ENCODE measurements around the gene TNRC18. TPM values are rescaled to one million over a fixed set of nuclear protein-coding genes. Genes with fewer than 3 reads are reported as not detected.
A peak's percentile ranks its signal among the peaks of the same experiment; 100 is the strongest.

Gene TNRC18
- total and polyA plus RNA-seq, 7 donors, result 5.9 to 27.9 (median 18.5) TPM

DNA sequence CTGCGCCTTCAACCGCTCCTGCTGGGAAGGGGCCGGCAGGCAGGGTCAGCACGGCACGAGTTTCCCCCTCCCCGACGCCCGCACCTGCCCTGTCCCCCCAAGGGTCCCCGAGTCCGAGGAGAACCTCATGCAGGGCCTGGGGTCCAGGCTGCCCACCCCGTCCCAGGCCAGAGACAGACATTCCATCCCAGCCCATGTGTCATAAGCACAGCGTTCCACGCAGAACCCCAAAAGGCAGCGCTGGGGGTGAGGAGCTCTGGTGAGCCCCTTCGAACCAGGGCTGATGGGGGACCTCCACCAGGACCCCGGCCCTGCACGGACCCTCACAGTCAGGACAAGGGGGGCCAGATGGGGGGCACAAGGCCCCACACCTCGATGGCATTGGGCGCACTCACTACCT lies 49.2 kb downstream of the TNRC18 start:
- no peaks in the 10 kb centered on the region for H3K4me1 ChIP-seq
- H3K27ac ChIP-seq, result no peak overlapping the region
- WGBS, 3 donors, result 92 to 95% (median 95%) methylated on average over 19 of the region's 19 CpGs

GRCh38 chr7:5373300-5373699 lies 50.3 kb downstream of the TNRC18 start:
- ATAC-seq, result peak in 2 of 4 donors; percentile 45 to 48
- peaks cover 2 to 80% of the 10 kb centered on the region in 2 donors for H3K36me3 ChIP-seq (ENCODE audit: insufficient read depth in 1 of 2, low read depth in 1 of 2)

More for the DNA sequence above, 49.2 kb downstream of the TNRC18 start:
- no peak for ATAC-seq
- TF ChIP-seq CTCF (IDR thresholded peaks at IDR 0.05), result no peak
- Histone ChIP-seq H3K9me3 (no peaks in the 10 kb centered on the region), H3K27me3 (ENCODE audit: insufficient read depth in 3 of 3, low read length in 2 of 3) (no peaks in the 10 kb centered on the region), H3K36me3 (ENCODE audit: insufficient read depth in 1 of 2, low read depth in 1 of 2) (peaks cover 2 to 78% of the 10 kb centered on the region in 2 donors), H3K4me3 (no peak overlapping the region)
- no peak for DNase-seq
- intact Hi-C loops (cut with DNase I), result no loop called here

DNA sequence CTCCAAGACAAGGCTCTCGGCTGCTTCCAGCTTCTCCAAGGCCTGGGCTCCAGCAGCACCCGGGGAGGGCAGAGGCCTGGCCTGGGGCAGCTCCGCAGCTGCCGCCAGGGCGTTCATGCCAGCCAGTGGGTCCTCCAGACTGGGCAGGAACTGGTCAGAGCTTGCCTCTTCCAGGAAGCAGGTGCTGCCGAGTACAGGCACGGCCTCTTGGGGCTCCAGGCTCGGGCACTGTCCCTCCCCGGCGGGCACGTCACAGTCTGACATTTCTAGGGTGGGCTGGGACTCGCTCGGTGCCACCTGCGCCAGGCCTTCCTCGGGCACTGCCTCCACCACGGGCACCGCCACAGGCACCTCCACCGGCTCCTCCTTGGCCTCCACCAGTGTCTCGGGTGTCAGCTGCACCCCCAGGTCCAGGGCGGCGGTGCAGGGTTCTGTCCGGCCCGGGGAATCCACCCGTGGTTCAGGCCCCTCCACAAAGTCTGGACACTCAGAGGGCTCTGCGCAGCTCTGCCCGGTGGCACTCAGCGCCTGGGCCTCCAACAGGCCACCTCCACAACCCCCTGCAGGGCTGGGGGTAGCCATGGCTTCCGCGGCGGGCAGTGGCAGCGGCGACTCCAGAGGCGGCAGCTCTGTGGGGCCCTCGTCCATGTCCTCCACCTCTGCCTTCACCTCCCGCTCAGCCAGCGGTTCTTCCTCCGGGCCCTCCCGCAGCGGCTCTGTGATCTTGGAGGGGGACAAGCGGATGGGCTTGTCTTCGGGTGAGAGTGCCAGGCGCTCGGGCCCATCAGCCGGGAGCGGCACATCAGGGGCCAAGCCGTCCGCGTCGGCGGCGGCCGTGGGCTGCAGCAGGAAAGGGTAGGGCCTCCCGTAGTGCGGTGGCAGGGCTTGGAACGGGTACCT lies 52.9 kb downstream of the TNRC18 start:
- peaks cover 2 to 58% of the 10 kb centered on the region in 2 donors for H3K36me3 ChIP-seq (ENCODE audit: insufficient read depth in 1 of 2, low read depth in 1 of 2)
- ATAC-seq (peak in 1 of 4 donors; percentile 10), DNase-seq (no peak)
- H3K9me3 ChIP-seq, result no peaks in the 10 kb centered on the region
- WGBS, 3 donors, result 88 to 91% (median 91%) methylated on average over 37 to 55 of the region's 55 CpGs
- H3K4me3 ChIP-seq, result no peak overlapping the region
- H3K27me3 ChIP-seq (ENCODE audit: insufficient read depth in 3 of 3, low read length in 2 of 3), result no peaks in the 10 kb centered on the region
- H3K4me1 ChIP-seq, result no peaks in the 10 kb centered on the region
- no peak overlapping the region for H3K27ac ChIP-seq
- no peak for TF ChIP-seq CTCF (IDR thresholded peaks at IDR 0.05)
- intact Hi-C loops (cut with DNase I), result no loop called here

More at GRCh38 chr7:5373300-5373699, 50.3 kb downstream of the TNRC18 start:
- H3K9me3 ChIP-seq, result no peaks in the 10 kb centered on the region
- TF ChIP-seq CTCF (IDR thresholded peaks at IDR 0.05), result no peak
- no peak for DNase-seq
- no peaks in the 10 kb centered on the region for H3K27me3 ChIP-seq (ENCODE audit: insufficient read depth in 3 of 3, low read length in 2 of 3)
- H3K4me1 ChIP-seq, result no peaks in the 10 kb centered on the region
- 63 to 84% (median 66%) methylated on average over 6 of the region's 6 CpGs for WGBS, 3 donors
- H3K4me3 ChIP-seq, result no peak overlapping the region
- H3K27ac ChIP-seq, result no peak overlapping the region
- intact Hi-C loops (cut with DNase I), result no loop called here

- Histone ChIP-seq H3K27ac (no peak overlapping the region), H3K36me3 (ENCODE audit: insufficient read depth in 1 of 2, low read depth in 1 of 2) (peaks cover 2 to 34% of the 10 kb centered on the region in 2 donors), H3K27me3 (ENCODE audit: insufficient read depth in 3 of 3, low read length in 2 of 3) (no peaks in the 10 kb centered on the region), H3K4me3 (no peak overlapping the region), H3K9me3 (no peaks in the 10 kb centered on the region), H3K4me1 (no peaks in the 10 kb centered on the region)
- intact Hi-C loops (cut with DNase I), result loop anchor here (2.0 to 5.0 kb wide), 2 partner anchors 83 to 85 kb away; no protein-coding TSS in a partner anchor
- TF ChIP-seq CTCF (IDR thresholded peaks at IDR 0.05), result no peak
- ATAC-seq (no peak), DNase-seq (no peak)
- 78 to 81% (median 81%) methylated on average over 9 of the region's 9 CpGs for WGBS, 3 donors
These were observed 56.0 kb downstream of the TNRC18 start for GRCh38 chr7:5367661-5368060.

All from psoas muscle (tissue), 8 donors.